Liver (tissue), 9 donors: ENCODE results near the gene MAG. TPM values are rescaled to one million over a fixed set of nuclear protein-coding genes. Genes with fewer than 3 reads are reported as not detected.

ENCODE experiments used
- DNase-seq: peaks from one replicate; pipeline ENCODE4 v3.0.0-alpha.2; 2017; ENCODE audit warnings: low spot score
- H3K27ac ChIP-seq, 2 donors: one replicate each; pipeline ENCODE4 v1.7.0; 2013; ENCODE audit warnings: inconsistent platforms in 2 of 2, low read length in 2 of 2, control low read depth in 1 of 2, low read depth in 1 of 2, mild to moderate bottlenecking in 1 of 2
- H3K27me3 ChIP-seq, 4 donors: one replicate each; pipeline versions ENCODE4 v1.6.1 to v1.7.0; 2013; ENCODE audit warnings: low read length in 3 of 4, inconsistent platforms in 1 of 4, mild to moderate bottlenecking in 1 of 4, moderate library complexity in 1 of 4; ENCODE audit not compliant: control insufficient read depth in 4 of 4, insufficient read depth in 4 of 4
- H3K36me3 ChIP-seq, 4 donors: one replicate each; pipeline versions ENCODE4 v1.6.1 to v1.7.0; 2013; ENCODE audit warnings: low read length in 3 of 4, mild to moderate bottlenecking in 3 of 4, low read depth in 1 of 4, moderate library complexity in 1 of 4; ENCODE audit not compliant: control insufficient read depth in 4 of 4, insufficient read depth in 3 of 4
- H3K4me1 ChIP-seq, 4 donors: one replicate each; pipeline versions ENCODE4 v1.6.1 to v1.7.0; 2013; ENCODE audit warnings: low read length in 3 of 4, mild to moderate bottlenecking in 3 of 4, moderate library complexity in 1 of 4; ENCODE audit not compliant: control insufficient read depth in 4 of 4, insufficient read depth in 4 of 4
- H3K4me3 ChIP-seq, 3 donors: one replicate each; pipeline versions ENCODE4 v1.6.1 to v1.7.0; 2013; ENCODE audit warnings: low read length in 3 of 3, control low read depth in 1 of 3, low read depth in 1 of 3, mild to moderate bottlenecking in 1 of 3
- H3K9ac ChIP-seq, 2 donors: one replicate each; pipeline ENCODE4 v1.7.0; 2013; ENCODE audit warnings: low read length in 2 of 2, mild to moderate bottlenecking in 2 of 2, moderate library complexity in 2 of 2, control low read depth in 1 of 2, low read depth in 1 of 2
- H3K9me3 ChIP-seq, 4 donors: one replicate each; pipeline versions ENCODE4 v1.6.1 to v1.7.0; 2013; ENCODE audit warnings: low read length in 3 of 4; ENCODE audit not compliant: control insufficient read depth in 4 of 4
- CTCF ChIP-seq: fragments of 150-350 bp; IDR thresholded peaks from 2 replicates; pipeline ENCODE4 v1.5.1; 2017; ENCODE audit warnings: improper control_type of control experiment, low read depth, low read length; ENCODE audit not compliant: missing input control
- EGR1 ChIP-seq, 2 donors: IDR thresholded peaks; 2 replicates each; pipeline ENCODE4 v1.6.1; 2016 to 2018; ENCODE audit warnings: antibody characterized with exemption in 2 of 2, low read depth in 2 of 2
- FOXA1 ChIP-seq: IDR thresholded peaks from 2 replicates; pipeline ENCODE4 v1.6.1; 2016; ENCODE audit warnings: antibody characterized with exemption
- FOXA2 ChIP-seq: IDR thresholded peaks from 2 replicates; pipeline ENCODE4 v1.6.1; 2016; ENCODE audit warnings: antibody characterized with exemption
- HNF4A ChIP-seq, 2 donors: conservative IDR thresholded peaks; 2 replicates each; pipeline ENCODE4 v1.6.1; 2016; ENCODE audit warnings: antibody characterized with exemption in 2 of 2, mild to moderate bottlenecking in 2 of 2
- HNF4G ChIP-seq: IDR thresholded peaks from 2 replicates; pipeline ENCODE4 v1.6.1; 2016; ENCODE audit warnings: antibody characterized with exemption
- JUND ChIP-seq, 2 donors: IDR thresholded peaks; 2 replicates each; pipeline ENCODE4 v1.6.1; 2016; ENCODE audit warnings: antibody characterized with exemption in 2 of 2
- NR2F2 ChIP-seq: IDR thresholded peaks from 2 replicates; pipeline ENCODE4 v1.6.1; 2016; ENCODE audit warnings: antibody characterized with exemption
- RAD21 ChIP-seq, 2 donors: IDR thresholded peaks; 2 replicates each; pipeline ENCODE4 v1.6.1; 2016; ENCODE audit warnings: antibody characterized with exemption in 2 of 2, mild to moderate bottlenecking in 2 of 2
- REST ChIP-seq: IDR thresholded peaks from 2 replicates; pipeline ENCODE4 v1.6.1; 2016; ENCODE audit warnings: antibody characterized with exemption, mild to moderate bottlenecking
- RXRA ChIP-seq, 2 donors: IDR thresholded peaks; 2 replicates each; pipeline ENCODE4 v1.6.1; 2017 to 2018; ENCODE audit warnings: antibody characterized with exemption in 2 of 2, mild to moderate bottlenecking in 1 of 2
- SP1 ChIP-seq: IDR thresholded peaks from 2 replicates; pipeline ENCODE4 v1.6.1; 2018; ENCODE audit warnings: antibody characterized with exemption, mild to moderate bottlenecking
- TAF1 ChIP-seq: conservative IDR thresholded peaks from 2 replicates; pipeline ENCODE4 v1.6.1; 2016; ENCODE audit warnings: antibody characterized with exemption, mild to moderate bottlenecking
- YY1 ChIP-seq: IDR thresholded peaks from 2 replicates; pipeline ENCODE4 v1.6.1; 2016; ENCODE audit warnings: antibody characterized with exemption, mild to moderate bottlenecking
- ZBTB33 ChIP-seq: IDR thresholded peaks from 2 replicates; pipeline ENCODE4 v1.6.1; 2016; ENCODE audit warnings: antibody characterized with exemption
- WGBS: extraction: QIAGEN DNeasy Blood & Tissue Kit; methylation state at CpG from one replicate; pipeline ENCODE4 v1.1.7; 2013; 5-methylcytosine and 5-hydroxymethylcytosine counted together
- polyA plus RNA-seq, 2 donors: library from polyadenylated mRNA; stranded (reverse) in 1 of 2; unstranded in 1 of 2; fragments of 200-250 nt in 1 of 2; fragments of >200 nt in 1 of 2; fragmentation: Nextera tagmentation in 1 of 2; extraction: Ambion mirVana in 1 of 2; gene quantifications; one replicate each; pipeline versions ENCODE4 v1.2.1 to v1.2.3, GENCODE V29; 2013 to 2015
- total RNA-seq, 2 donors: library from RNA; depleted of rRNA; stranded (reverse); fragments of >200 nt; gene quantifications; one replicate each; pipeline ENCODE4 v1.2.3, GENCODE V29; 2014
- TF ChIP-seq, protein P1 (sequence below): IDR thresholded peaks from 2 replicates; pipeline ENCODE4 v1.6.1; 2016; ENCODE audit warnings: antibody characterized with exemption
- TF ChIP-seq, protein P2 (sequence below): IDR thresholded peaks from 2 replicates; pipeline ENCODE4 v1.6.1; 2016; ENCODE audit warnings: antibody characterized with exemption
- donor health status: healthy.
- donor health status: healthy.
- donor health status: healthy.
- donor health status: healthy.
- donor health status: healthy.

Gene MAG
- total and polyA plus RNA-seq, 4 donors, result 0.29 to 3.9 (median 0.33) TPM; not detected in 1

- Histone ChIP-seq H3K27ac (no peak overlapping the region), H3K4me1 (no peaks in the 10 kb centered on the region), H3K9ac (no peak overlapping the region), H3K27me3 (no peaks in the 10 kb centered on the region), H3K36me3 (no peaks in the 10 kb centered on the region), H3K4me3 (no peak overlapping the region), H3K9me3 (no peaks in the 10 kb centered on the region)
- TF ChIP-seq FOXA2 (no peak), CTCF (no peak), JUND (IDR thresholded peaks at IDR 0.05) (no peak), TAF1 (no peak), HNF4A (conservative IDR thresholded peaks at IDR 0.05) (no peak), REST (no peak), SP1 (no peak), RXRA (IDR thresholded peaks at IDR 0.05) (no peak), HNF4G (no peak), RAD21 (IDR thresholded peaks at IDR 0.05) (no peak), ZBTB33 (no peak), EGR1 (IDR thresholded peaks at IDR 0.05; ENCODE audit: low read depth in 2 of 2) (no peak), FOXA1 (no peak)
- TF ChIP-seq, protein P1, sequence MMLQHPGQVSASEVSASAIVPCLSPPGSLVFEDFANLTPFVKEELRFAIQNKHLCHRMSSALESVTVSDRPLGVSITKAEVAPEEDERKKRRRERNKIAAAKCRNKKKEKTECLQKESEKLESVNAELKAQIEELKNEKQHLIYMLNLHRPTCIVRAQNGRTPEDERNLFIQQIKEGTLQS, result no peak
- TF ChIP-seq, protein P2, sequence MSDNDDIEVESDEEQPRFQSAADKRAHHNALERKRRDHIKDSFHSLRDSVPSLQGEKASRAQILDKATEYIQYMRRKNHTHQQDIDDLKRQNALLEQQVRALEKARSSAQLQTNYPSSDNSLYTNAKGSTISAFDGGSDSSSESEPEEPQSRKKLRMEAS, result no peak
- no peak for DNase-seq
- 87% methylated on average over 5 of the region's 5 CpGs for WGBS
Measured at GRCh38 chr19:35342430-35342829, 50.5 kb downstream of the MAG start.

DNA sequence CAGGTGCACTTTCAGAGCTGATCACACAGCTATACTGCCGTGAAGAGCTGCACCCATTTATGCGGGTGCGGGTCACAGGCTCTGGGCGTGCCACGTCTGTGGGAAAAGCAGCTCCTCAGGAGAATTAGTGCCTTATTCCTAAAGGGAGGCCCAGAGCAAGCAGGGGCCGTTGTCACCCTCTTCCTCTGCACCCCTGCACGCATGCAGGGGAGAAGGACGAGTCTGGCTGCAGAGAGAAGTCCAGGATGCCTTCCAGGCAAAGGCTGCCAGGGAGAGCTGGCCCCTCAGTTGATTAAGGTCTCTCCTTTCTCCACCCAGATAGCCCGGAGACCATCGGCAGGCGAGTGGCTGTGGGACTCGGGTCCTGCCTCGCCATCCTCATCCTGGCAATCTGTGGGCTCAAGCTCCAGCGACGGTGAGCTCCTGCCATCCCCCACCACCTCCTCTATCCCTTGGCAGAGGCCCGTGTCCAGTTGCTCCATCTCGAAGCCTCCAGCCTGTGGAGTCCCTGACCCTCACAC lies 52.6 kb downstream of the MAG start:
- H3K9me3 ChIP-seq, result no peaks in the 10 kb centered on the region
- H3K9ac ChIP-seq, result no peak overlapping the region
- H3K36me3 ChIP-seq, result no peaks in the 10 kb centered on the region
- no peaks in the 10 kb centered on the region for H3K4me1 ChIP-seq
- WGBS, result 88% methylated on average over 17 of the region's 17 CpGs
- H3K27ac ChIP-seq, result no peak overlapping the region
- peaks cover 0 to 3% (median 0%) of the 10 kb centered on the region in 4 donors for H3K27me3 ChIP-seq
- DNase-seq, result no peak
- TF ChIP-seq TAF1 (no peak), YY1 (no peak), REST (no peak), CTCF (no peak), NR2F2 (no peak)
- TF ChIP-seq, protein P1, result no peak
- no peak overlapping the region for H3K4me3 ChIP-seq
